Measurements from ENCODE around the gene RBBP8.

DNA sequence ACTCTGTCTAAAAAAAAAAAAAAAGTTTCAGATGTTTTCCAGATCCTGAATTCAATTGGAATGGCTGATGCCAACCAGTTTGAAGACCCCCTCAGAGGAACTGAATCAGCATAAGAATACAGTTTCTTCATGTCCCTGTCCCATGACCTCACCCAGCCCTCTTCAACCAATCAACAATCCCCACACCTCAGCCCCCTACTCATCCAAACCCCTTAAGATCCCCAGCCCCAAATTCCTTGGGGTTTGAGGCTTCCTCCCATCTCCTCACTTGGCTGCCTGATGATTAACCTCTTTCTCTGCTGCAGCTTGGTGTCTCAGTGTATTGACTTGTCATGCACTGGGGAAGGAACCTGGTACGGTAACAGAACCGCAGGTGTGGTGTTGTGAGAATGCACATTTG, 104.5 kb downstream of the RBBP8 start:
- TF ChIP-seq, protein P1, sequence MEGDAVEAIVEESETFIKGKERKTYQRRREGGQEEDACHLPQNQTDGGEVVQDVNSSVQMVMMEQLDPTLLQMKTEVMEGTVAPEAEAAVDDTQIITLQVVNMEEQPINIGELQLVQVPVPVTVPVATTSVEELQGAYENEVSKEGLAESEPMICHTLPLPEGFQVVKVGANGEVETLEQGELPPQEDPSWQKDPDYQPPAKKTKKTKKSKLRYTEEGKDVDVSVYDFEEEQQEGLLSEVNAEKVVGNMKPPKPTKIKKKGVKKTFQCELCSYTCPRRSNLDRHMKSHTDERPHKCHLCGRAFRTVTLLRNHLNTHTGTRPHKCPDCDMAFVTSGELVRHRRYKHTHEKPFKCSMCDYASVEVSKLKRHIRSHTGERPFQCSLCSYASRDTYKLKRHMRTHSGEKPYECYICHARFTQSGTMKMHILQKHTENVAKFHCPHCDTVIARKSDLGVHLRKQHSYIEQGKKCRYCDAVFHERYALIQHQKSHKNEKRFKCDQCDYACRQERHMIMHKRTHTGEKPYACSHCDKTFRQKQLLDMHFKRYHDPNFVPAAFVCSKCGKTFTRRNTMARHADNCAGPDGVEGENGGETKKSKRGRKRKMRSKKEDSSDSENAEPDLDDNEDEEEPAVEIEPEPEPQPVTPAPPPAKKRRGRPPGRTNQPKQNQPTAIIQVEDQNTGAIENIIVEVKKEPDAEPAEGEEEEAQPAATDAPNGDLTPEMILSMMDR (IDR thresholded peaks at IDR 0.05; ENCODE audit: borderline replicate concordance, extremely low read depth, low read length, poor library complexity, severe bottlenecking): no peak
- no peak for TF ChIP-seq EZH2 (IDR thresholded peaks at IDR 0.05; ENCODE audit: borderline replicate concordance, low read depth, low read length, severe bottlenecking)

Measured in DND-41 (cell line).